Measurements from ENCODE around the gene DCDC2C. TPM values are rescaled to one million over a fixed set of nuclear protein-coding genes. Genes with fewer than 3 reads are reported as not detected.

DCDC2C gene
- total RNA-seq, 1 donor from 2014 or later, result not detected

- H3K9me3 Mint-ChIP-seq, result no peaks in the 10 kb centered on the region
- no peak for TF ChIP-seq CTCF (conservative IDR thresholded peaks at IDR 0.05)
- DNase-seq (ENCODE audit: extremely low spot score, unreplicated experiment), result no peak
- H3K4me1 Mint-ChIP-seq (ENCODE audit: unreplicated experiment), result peaks cover 3% of the 10 kb centered on the region
- no peaks in the 10 kb centered on the region for H3K36me3 Mint-ChIP-seq
- peaks cover 8% of the 10 kb centered on the region for H3K27me3 Mint-ChIP-seq
- no peak overlapping the region for H3K27ac Mint-ChIP-seq
- no peak overlapping the region for H3K4me3 Mint-ChIP-seq
Measured at GRCh38 chr2:3787768-3788167, 84.4 kb downstream of the DCDC2C start.

DNA sequence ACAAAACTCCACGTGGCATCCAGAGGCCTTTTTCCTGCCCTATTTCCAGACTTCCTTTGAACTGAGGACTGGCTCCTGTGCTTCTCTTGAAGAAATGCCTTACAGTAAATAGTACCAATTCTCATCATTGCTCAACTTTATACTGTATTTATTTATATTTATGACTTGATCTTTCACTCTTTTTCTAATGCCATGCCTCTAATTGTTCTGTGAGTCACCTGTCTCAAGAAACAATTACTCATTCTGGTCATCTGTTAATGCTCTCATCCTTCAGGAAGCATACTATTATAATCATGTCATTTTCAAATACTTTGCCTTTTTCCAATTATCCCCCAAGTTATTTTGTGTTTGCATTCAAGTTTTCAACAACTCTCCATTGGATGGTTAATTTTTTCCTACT, 85.9 kb downstream of the DCDC2C start:
- H3K4me3 Mint-ChIP-seq, result no peak overlapping the region
- H3K36me3 Mint-ChIP-seq, result no peaks in the 10 kb centered on the region
- H3K4me1 Mint-ChIP-seq (ENCODE audit: unreplicated experiment), result peaks cover 3% of the 10 kb centered on the region
- H3K9me3 Mint-ChIP-seq, result no peaks in the 10 kb centered on the region
- no peak for DNase-seq (ENCODE audit: extremely low spot score, unreplicated experiment)
- peaks cover 8% of the 10 kb centered on the region for H3K27me3 Mint-ChIP-seq
- H3K27ac Mint-ChIP-seq, result no peak overlapping the region
- TF ChIP-seq CTCF (conservative IDR thresholded peaks at IDR 0.05), result no peak

- TF ChIP-seq CTCF (conservative IDR thresholded peaks at IDR 0.05), result no peak
- no peaks in the 10 kb centered on the region for H3K36me3 Mint-ChIP-seq
- no peaks in the 10 kb centered on the region for H3K27me3 Mint-ChIP-seq
- no peak overlapping the region for H3K27ac Mint-ChIP-seq
- no peak for DNase-seq (ENCODE audit: extremely low spot score, unreplicated experiment)
- H3K4me3 Mint-ChIP-seq, result no peak overlapping the region
- H3K4me1 Mint-ChIP-seq (ENCODE audit: unreplicated experiment), result peaks cover 3% of the 10 kb centered on the region
- no peaks in the 10 kb centered on the region for H3K9me3 Mint-ChIP-seq
Measured at GRCh38 chr2:3793249-3793648, 89.9 kb downstream of the DCDC2C start.

GRCh38 chr2:3801506-3801905, 98.1 kb downstream of the DCDC2C start:
- TF ChIP-seq CTCF (conservative IDR thresholded peaks at IDR 0.05), result no peak
- Mint-ChIP-seq H3K36me3 (no peaks in the 10 kb centered on the region), H3K4me1 (ENCODE audit: unreplicated experiment) (no peaks in the 10 kb centered on the region), H3K4me3 (no peak overlapping the region), H3K9me3 (peaks cover 5% of the 10 kb centered on the region), H3K27ac (no peak overlapping the region), H3K27me3 (peaks cover 4% of the 10 kb centered on the region)
- DNase-seq (ENCODE audit: extremely low spot score, unreplicated experiment), result no peak

DNA sequence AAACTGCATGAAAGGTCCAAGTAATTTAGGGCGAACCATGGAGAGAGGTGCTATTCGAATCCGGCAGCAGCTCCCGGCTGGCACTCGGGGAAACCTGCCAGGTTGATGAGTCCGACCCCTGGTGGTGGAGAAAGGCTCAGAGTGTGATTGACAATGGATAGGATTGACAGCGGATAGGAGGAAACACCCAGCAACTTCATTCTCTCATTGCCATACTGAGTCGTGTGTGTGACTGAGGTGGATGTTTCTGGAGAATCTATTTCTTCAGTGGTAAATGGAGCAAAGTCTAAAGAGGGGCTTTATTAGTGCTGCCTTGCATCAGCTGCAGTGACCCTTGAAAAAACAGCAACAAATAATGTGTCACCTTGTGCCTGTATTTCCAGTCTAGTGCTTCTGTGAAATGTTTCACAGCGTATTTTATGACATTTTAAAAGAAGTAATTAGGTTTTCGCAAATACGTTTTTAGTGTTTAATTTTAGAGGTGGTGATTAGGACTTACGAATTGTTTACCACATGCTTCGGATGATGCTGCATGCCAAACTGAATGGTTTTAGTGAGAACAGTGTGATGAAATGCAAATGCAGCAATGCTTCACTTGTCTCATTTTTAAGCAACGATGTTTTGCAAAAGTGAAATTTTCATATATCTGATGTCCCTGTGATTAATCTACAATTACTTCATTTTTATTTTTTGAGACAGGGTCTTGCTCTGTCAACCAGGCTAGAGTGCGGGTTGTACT, 102.0 kb downstream of the DCDC2C start:
- no peak overlapping the region for H3K4me3 Mint-ChIP-seq
- H3K36me3 Mint-ChIP-seq, result no peaks in the 10 kb centered on the region
- H3K27ac Mint-ChIP-seq, result no peak overlapping the region
- peak; percentile 73 for TF ChIP-seq CTCF (conservative IDR thresholded peaks at IDR 0.05)
- DNase-seq (ENCODE audit: extremely low spot score, unreplicated experiment), result no peak
- peaks cover 4% of the 10 kb centered on the region for H3K27me3 Mint-ChIP-seq
- H3K9me3 Mint-ChIP-seq, result peaks cover 5% of the 10 kb centered on the region
- H3K4me1 Mint-ChIP-seq (ENCODE audit: unreplicated experiment), result no peaks in the 10 kb centered on the region
